H1 (cell line): ENCODE results near the gene TCEA3. TPM values are rescaled to one million over a fixed set of nuclear protein-coding genes. Genes with fewer than 3 reads are reported as not detected.

Source experiments
- CTCF ChIA-PET: fragments of 300-600 bp; sonication (Branson Sonifier 250); formaldehyde crosslinking; loops from one replicate; lab custom pipeline; 2021; ENCODE audit not compliant: partially characterized antibody; lab: Charles Lee
- POLR2A ChIA-PET: fragments of 300-600 bp; sonication (Branson Sonifier 250); formaldehyde crosslinking; loops from one replicate; lab custom pipeline; 2021; ENCODE audit warnings: inconsistent platforms; ENCODE audit not compliant: partially characterized antibody; lab: Charles Lee
- DNase-seq, 2 experiments: peaks; one replicate each; pipeline versions ENCODE4 v3.0.0 to v3.0.0-alpha.2; 2010 to 2022; ENCODE audit warnings: low spot score in 2 of 2, low read depth in 1 of 2, mixed read lengths in 1 of 2
- FAIRE-seq: peaks from 2 replicates; lab custom pipeline; 2011; peaks lifted over from hg19 to GRCh38; lab: Jason Lieb, UNC
- H2AFZ ChIP-seq: 2 replicates; pipeline ENCODE4 v1.8.1; 2012; ENCODE audit warnings: low read length, inconsistent platforms
- H2AK5ac ChIP-seq: 2 replicates; pipeline ENCODE4 v1.6.1; 2013; ENCODE audit warnings: low read depth, low read length
- H2BK120ac ChIP-seq: replicated peaks from 2 replicates; pipeline ENCODE3; 2013; ENCODE audit warnings: low read depth, low read length, inconsistent platforms
- H2BK12ac ChIP-seq: 2 replicates; pipeline ENCODE4 v1.6.1; 2013; ENCODE audit warnings: low read depth, low read length
- H2BK15ac ChIP-seq: 2 replicates; pipeline ENCODE4 v1.6.1; 2013; ENCODE audit warnings: low read length
- H2BK20ac ChIP-seq: 2 replicates; pipeline ENCODE4 v1.6.1; 2013; ENCODE audit warnings: low read length
- H2BK5ac ChIP-seq: 2 replicates; pipeline ENCODE4 v1.6.1; 2013; ENCODE audit warnings: low read depth, low read length
- H3K14ac ChIP-seq: 2 replicates; pipeline ENCODE4 v1.6.1; 2013; ENCODE audit warnings: inconsistent platforms; ENCODE audit not compliant: insufficient read length
- H3K18ac ChIP-seq: 2 replicates; pipeline ENCODE4 v1.6.1; 2013; ENCODE audit warnings: low read length; ENCODE audit errors: extremely low read depth
- H3K23ac ChIP-seq: 2 replicates; pipeline ENCODE4 v1.6.1; 2013; ENCODE audit warnings: inconsistent platforms; ENCODE audit not compliant: insufficient read length
- H3K23me2 ChIP-seq: 2 replicates; pipeline ENCODE4 v1.6.1; 2013; ENCODE audit warnings: low read depth, low read length
- H3K27ac ChIP-seq: 2 replicates; pipeline ENCODE4 v1.6.1; 2011; ENCODE audit warnings: low read depth, low read length, inconsistent platforms
- H3K27me3 ChIP-seq, 4 experiments: replicated peaks in 1 of 4; 1 replicate in 1 of 4; 2 replicates in 3 of 4; pipeline versions ENCODE4 v1.6.1 to v1.8.1; 2011 to 2013; ENCODE audit warnings: low read length in 3 of 4, mild to moderate bottlenecking in 3 of 4, inconsistent platforms in 2 of 4, mixed read lengths in 2 of 4, moderate library complexity in 1 of 4; ENCODE audit not compliant: control insufficient read depth in 3 of 4, insufficient read depth in 3 of 4; ENCODE audit errors: extremely low read depth in 1 of 4
- H3K36me3 ChIP-seq, 4 experiments: 2 replicates each; pipeline versions ENCODE4 v1.6.1 to v1.8.1; 2011 to 2013; ENCODE audit warnings: mild to moderate bottlenecking in 4 of 4, low read length in 3 of 4, moderate library complexity in 2 of 4, control low read depth in 1 of 4, inconsistent platforms in 1 of 4; ENCODE audit not compliant: insufficient read depth in 4 of 4, control insufficient read depth in 2 of 4
- H3K4ac ChIP-seq: replicated peaks from 2 replicates; pipeline ENCODE3; 2013; ENCODE audit warnings: low read length, low read depth, mixed read lengths, inconsistent platforms; ENCODE audit not compliant: insufficient read length
- H3K4me1 ChIP-seq, 4 experiments: replicated peaks in 1 of 4; 1 replicate in 1 of 4; 2 replicates in 3 of 4; pipeline versions ENCODE4 v1.6.1 to v1.8.1; 2011 to 2013; ENCODE audit warnings: low read length in 3 of 4, inconsistent platforms in 2 of 4, mixed read lengths in 1 of 4; ENCODE audit not compliant: insufficient read depth in 4 of 4, control insufficient read depth in 3 of 4
- H3K4me2 ChIP-seq, 2 experiments: 2 replicates each; pipeline versions ENCODE4 v1.6.1 to v1.8.1; 2011 to 2013; ENCODE audit warnings: low read depth in 2 of 2, low read length in 2 of 2, control low read depth in 1 of 2, inconsistent platforms in 1 of 2, mild to moderate bottlenecking in 1 of 2; ENCODE audit not compliant: insufficient read depth in 1 of 2
- H3K4me3 ChIP-seq, 4 experiments: fragments of 200-600, 300-600 bp in 1 of 4; sonication (generic), shearing (Covaris generic), sonication (Bioruptor Twin) in 1 of 4; 2 replicates each; pipeline versions ENCODE4 v1.5.1 to v1.8.1; 2011 to 2016; ENCODE audit warnings: low read length in 4 of 4, low read depth in 3 of 4, control low read depth in 2 of 4, inconsistent platforms in 2 of 4, mild to moderate bottlenecking in 2 of 4, mixed read lengths in 1 of 4, moderate library complexity in 1 of 4; ENCODE audit not compliant: insufficient read depth in 2 of 4; ENCODE audit errors: extremely low read depth in 1 of 4
- H3K56ac ChIP-seq: replicated peaks from 2 replicates; pipeline ENCODE3; 2013; ENCODE audit warnings: low read depth, mild to moderate bottlenecking, mixed read lengths, low read length, inconsistent platforms; ENCODE audit not compliant: insufficient read length
- H3K79me1 ChIP-seq: 2 replicates; pipeline ENCODE4 v1.6.1; 2013; ENCODE audit warnings: low read depth, low read length, control low read depth
- H3K79me2 ChIP-seq, 2 experiments: 2 replicates each; pipeline versions ENCODE4 v1.6.1 to v1.8.1; 2012 to 2013; ENCODE audit warnings: low read length in 2 of 2, mild to moderate bottlenecking in 2 of 2, inconsistent platforms in 1 of 2; ENCODE audit not compliant: insufficient read depth in 2 of 2, control insufficient read depth in 1 of 2
- H3K9ac ChIP-seq, 4 experiments: replicated peaks in 1 of 4; 1 replicate in 1 of 4; 2 replicates in 3 of 4; pipeline versions ENCODE4 v1.6.1 to v1.8.1; 2011 to 2013; ENCODE audit warnings: low read depth in 3 of 4, low read length in 3 of 4, control low read depth in 2 of 4, mild to moderate bottlenecking in 2 of 4, moderate library complexity in 2 of 4, inconsistent platforms in 1 of 4; ENCODE audit errors: extremely low read depth in 1 of 4
- H3K9me3 ChIP-seq, 2 experiments: 2 replicates each; pipeline versions ENCODE4 v1.6.1 to v1.8.1; 2012 to 2013; ENCODE audit warnings: mild to moderate bottlenecking in 2 of 2, moderate library complexity in 2 of 2, control low read depth in 1 of 2, inconsistent platforms in 1 of 2, low read depth in 1 of 2, low read length in 1 of 2, mixed read lengths in 1 of 2; ENCODE audit not compliant: insufficient read depth in 2 of 2
- H4K20me1 ChIP-seq, 2 experiments: replicated peaks in 1 of 2; 2 replicates each; pipeline versions ENCODE3 to v1.8.1; 2011 to 2013; ENCODE audit warnings: inconsistent platforms in 2 of 2, low read length in 2 of 2, mild to moderate bottlenecking in 1 of 2; ENCODE audit not compliant: insufficient read depth in 2 of 2, control insufficient read depth in 1 of 2
- H4K5ac ChIP-seq: 2 replicates; pipeline ENCODE4 v1.6.1; 2013; ENCODE audit warnings: low read length, low read depth, mixed read lengths, inconsistent platforms; ENCODE audit not compliant: insufficient read length
- H4K8ac ChIP-seq: 2 replicates; pipeline ENCODE4 v1.8.0; 2013; ENCODE audit warnings: mild to moderate bottlenecking, moderate library complexity, low read length, inconsistent platforms; ENCODE audit not compliant: insufficient read depth; ENCODE audit errors: extremely low read depth
- H4K91ac ChIP-seq: replicated peaks from 2 replicates; pipeline ENCODE3; 2013; ENCODE audit warnings: low read length, mixed read lengths, inconsistent platforms; ENCODE audit not compliant: insufficient read length
- CBX5 ChIP-seq: fragments of 300-800, 300-1000 bp; sonication (generic); IDR thresholded peaks from 2 replicates; pipeline ENCODE4 v1.7.1; 2016; ENCODE audit warnings: antibody characterized with exemption, low read length, low read depth
- CHD2 ChIP-seq: IDR thresholded peaks from 2 replicates; pipeline ENCODE4 v1.6.1; 2012; ENCODE audit warnings: low read length, improper control_type of control experiment
- EZH2 ChIP-seq: fragments of 200-600 bp; sonication (generic); IDR thresholded peaks from 2 replicates; pipeline ENCODE4 v1.7.1; 2012; ENCODE audit warnings: low read depth, mild to moderate bottlenecking, moderate library complexity, low read length, inconsistent platforms; ENCODE audit not compliant: severe bottlenecking
- JUND ChIP-seq: IDR thresholded peaks from 2 replicates; pipeline ENCODE4 v1.6.1; 2011; ENCODE audit warnings: mild to moderate bottlenecking, improper control_type of control experiment, low read length
- KDM1A ChIP-seq: fragments of 200-600, 300-600 bp; sonication (generic); IDR thresholded peaks from 2 replicates; pipeline ENCODE4 v1.7.1; 2016; ENCODE audit warnings: mild to moderate bottlenecking, low read length, borderline replicate concordance
- RBBP5 ChIP-seq: IDR thresholded peaks from 2 replicates; pipeline ENCODE4 v1.7.1; 2012; ENCODE audit warnings: low read depth, mild to moderate bottlenecking, inconsistent platforms, low read length, moderate library complexity, borderline replicate concordance
- SIRT6 ChIP-seq: IDR thresholded peaks from one replicate; pipeline ENCODE4 v1.7.1; 2012; ENCODE audit warnings: low read length, inconsistent platforms
- SRF ChIP-seq: IDR thresholded peaks from 2 replicates; pipeline ENCODE4 v1.6.1; 2011; ENCODE audit warnings: mild to moderate bottlenecking, low read depth, low read length, moderate library complexity
- TBP ChIP-seq: IDR thresholded peaks from 2 replicates; pipeline ENCODE4 v1.6.1; 2011; ENCODE audit warnings: low read depth, low read length, improper control_type of control experiment
- ZNF274 ChIP-seq: IDR thresholded peaks from 2 replicates; pipeline ENCODE4 v1.7.0; 2012; ENCODE audit warnings: low read length, borderline replicate concordance; ENCODE audit errors: extremely low read depth
- WGBS, 2 experiments: shearing (Covaris generic) in 1 of 2; methylation state at CpG; one replicate each; pipeline versions ENCODE4 v1.1.6 to v1.1.7; 2013 to 2015; ENCODE audit warnings: low lambda C conversion rate in 2 of 2, mixed read lengths in 2 of 2, inconsistent platforms in 1 of 2, low coverage in 1 of 2, missing lambda C conversion rate in 1 of 2; ENCODE audit not compliant: insufficient replicate concordance in 2 of 2, insufficient coverage in 1 of 2, insufficient read length in 1 of 2; ENCODE audit errors: extremely low coverage in 1 of 2, missing lambda C conversion rate in 1 of 2; 5-methylcytosine and 5-hydroxymethylcytosine counted together
- polyA plus RNA-seq, 7 experiments: library from polyadenylated mRNA; depleted of rRNA in 3 of 7; stranded (reverse) in 5 of 7; unstranded in 2 of 7; fragments of >200 nt in 5 of 7; fragments of 200-250 nt in 2 of 7; gene quantifications; 1 replicate in 5 of 7; 2 replicates in 1 of 7; 4 replicates in 1 of 7; pipeline versions ENCODE4 v1.2.1 to v1.2.3, GENCODE V29; 2011 to 2013; ENCODE audit warnings: missing spikeins in 2 of 7, mixed read lengths in 2 of 7
- total RNA-seq: library from RNA; stranded (reverse); fragmentation: NEBNext Ultra II Directional; extraction: Animal tissue kit (Norgen Biotek cat#: 25700); gene quantifications from 2 replicates; pipeline ENCODE4 v1.2.1, GENCODE V29; 2021

Gene TCEA3
- total and polyA plus RNA-seq, 2 of the 8 experiments (the other 6 are each of a cell fraction or from before 2014, with no cell fraction given): 0.08 TPM; not detected in 1

DNA sequence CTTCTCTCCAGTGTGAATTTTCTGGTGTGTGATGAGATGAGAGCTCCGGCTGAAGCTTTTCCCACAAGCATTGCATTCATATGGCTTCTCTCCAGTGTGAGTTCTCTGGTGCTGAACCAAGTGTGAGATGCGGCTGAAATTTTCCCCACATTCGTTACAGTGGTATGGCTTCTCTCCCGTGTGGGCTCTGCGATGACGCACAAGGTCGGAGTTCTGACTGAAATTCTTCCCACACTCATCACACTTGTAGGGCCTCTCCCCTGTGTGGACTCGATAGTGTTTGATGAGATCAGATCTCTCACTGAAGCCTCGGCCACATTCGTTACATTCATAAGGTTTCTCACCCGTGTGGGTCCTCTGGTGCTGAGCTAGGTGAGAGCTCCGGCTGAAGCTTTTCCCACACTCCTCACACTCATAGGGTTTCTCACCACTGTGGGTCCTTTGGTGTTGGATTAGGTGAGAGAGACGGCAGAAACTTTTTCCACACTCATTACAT lies 62.3 kb downstream of the TCEA3 start:
- Histone ChIP-seq H2BK20ac (no peak overlapping the region), H2BK5ac (no peak overlapping the region), H3K79me1 (no peaks in the 10 kb centered on the region), H3K4me2 (no peak overlapping the region), H3K4me3 (no peak overlapping the region), H3K18ac (no peak overlapping the region), H3K14ac (no peak overlapping the region), H3K23ac (no peak overlapping the region), H3K79me2 (no peaks in the 10 kb centered on the region), H3K27ac (no peak overlapping the region), H2BK15ac (no peak overlapping the region), H4K20me1 (no peaks in the 10 kb centered on the region), H4K91ac (no peak overlapping the region), H2BK120ac (no peak overlapping the region), H3K4ac (no peak overlapping the region), H3K9ac (no peak overlapping the region), H3K9me3 (peaks cover 47 to 59% of the 10 kb centered on the region in 2 experiments), H3K4me1 (no peaks in the 10 kb centered on the region), H4K8ac (no peak overlapping the region), H3K56ac (no peak overlapping the region), H2AFZ (no peak overlapping the region), H3K27me3 (peaks cover 54 to 88% (median 71%) of the 10 kb centered on the region in 4 experiments), H4K5ac (no peak overlapping the region), H3K23me2 (no peaks in the 10 kb centered on the region; the same call in 1 of the 2 replicates), H2BK12ac (no peak overlapping the region), H2AK5ac (no peak overlapping the region), H3K36me3 (peaks cover 0 to 42% (median 8%) of the 10 kb centered on the region in 4 experiments; a peak in 4 of 8 replicates)
- DNase-seq: no peak
- no peak for TF ChIP-seq JUND
- no peak for TF ChIP-seq CHD2
- no peak for TF ChIP-seq EZH2
- TF ChIP-seq CBX5: 0 out of 2 replicates have a peak, but pooled peaks have one; percentile 37
- TF ChIP-seq TBP: no peak
- TF ChIP-seq KDM1A: peak; percentile 63; the same call in 1 of the 2 replicates
- no peak for TF ChIP-seq RBBP5
- TF ChIP-seq SRF: no peak
- peak; percentile 69; the same call in 1 of the 2 replicates for TF ChIP-seq ZNF274
- TF ChIP-seq SIRT6: no peak
- ChIA-PET POLR2A (interaction anchor here (1.1 to 2.3 kb wide), 4 partner anchors 9 to 32 kb away, joined by 3 to 8 read pairs (median 4); partner anchors contain the start of gene HNRNPR), CTCF (interaction anchor here (1.1 to 2.3 kb wide), 2 partner anchors 9 to 42 kb away, joined by 4 to 8 read pairs; no protein-coding TSS in a partner anchor)
- FAIRE-seq: no peak
- WGBS, 2 experiments: 93% methylated on average over 13 of the region's 13 CpGs; no CpG with 5 or more reads in 1 of the 2 experiments
